BLaER1 (cell line): Measurements from ENCODE around the gene IL13.
A peak's percentile ranks its signal among the peaks of the same experiment; 100 is the strongest.
"Not testable (repeated sequence)": the region's sequence is repeated elsewhere in the genome, so short reads cannot be mapped to it uniquely, and the experiment has no call there.

ENCODE experiments used
- H3K27ac ChIP-seq: shearing (Covaris generic); formaldehyde crosslinking; 2 replicates; pipeline ENCODE4 v1.8.1; 2022
- H3K27me3 ChIP-seq: shearing (Covaris generic); formaldehyde crosslinking; 2 replicates; pipeline ENCODE4 v1.8.1; 2022
- H3K36me3 ChIP-seq: shearing (Covaris generic); formaldehyde crosslinking; 2 replicates; pipeline ENCODE4 v1.8.1; 2022
- H3K4me1 ChIP-seq: shearing (Covaris generic); formaldehyde crosslinking; 2 replicates; pipeline ENCODE4 v1.8.1; 2022
- H3K4me2 ChIP-seq: shearing (Covaris generic); formaldehyde crosslinking; 2 replicates; pipeline ENCODE4 v1.8.1; 2022
- H3K4me3 ChIP-seq: shearing (Covaris generic); formaldehyde crosslinking; 2 replicates; pipeline ENCODE4 v1.8.1; 2022
- H3K9ac ChIP-seq: shearing (Covaris generic); formaldehyde crosslinking; 2 replicates; pipeline ENCODE4 v1.8.1; 2022
- H3K9me3 ChIP-seq: shearing (Covaris generic); formaldehyde crosslinking; 2 replicates; pipeline ENCODE4 v1.8.1; 2022
- H4K20me1 ChIP-seq: shearing (Covaris generic); formaldehyde crosslinking; 2 replicates; pipeline ENCODE4 v1.8.1; 2022
- Cebpa-rat ChIP-seq: shearing (Covaris generic); IDR thresholded peaks from 2 replicates; pipeline ENCODE4 v1.8.1; 2022

The IL13 gene

GRCh38 chr5:132657676-132658380 lies at the start of gene IL13:
Gene IL13, plus strand, starts transcription at chr5:132658173. Its CDS starts 14 bp downstream, at chr5:132658187.
- H3K4me2 ChIP-seq: no peak within 1 kb of the TSS
- peaks cover 15% of the 10 kb centered on the region for H3K9me3 ChIP-seq
- H4K20me1 ChIP-seq: no peaks in the 10 kb centered on the region
- peaks cover 39% of the 10 kb centered on the region for H3K4me1 ChIP-seq
- H3K9ac ChIP-seq: no peak within 1 kb of the TSS
- H3K36me3 ChIP-seq: no peaks in the 10 kb centered on the region
- no peak within 1 kb of the TSS for H3K27ac ChIP-seq
- peaks cover 51% of the 10 kb centered on the region for H3K27me3 ChIP-seq
- no peak within 1 kb of the TSS for H3K4me3 ChIP-seq
- TF ChIP-seq Cebpa-rat: no peak

- Histone ChIP-seq H3K4me1 (no peaks in the 10 kb centered on the region), H3K27me3 (no peaks in the 10 kb centered on the region), H3K4me3 (no peak overlapping the region), H3K36me3 (peaks cover 63% of the 10 kb centered on the region), H3K9ac (no peak overlapping the region), H3K27ac (no peak overlapping the region), H3K4me2 (no peak overlapping the region), H4K20me1 (no peaks in the 10 kb centered on the region), H3K9me3 (no peaks in the 10 kb centered on the region; the same call in 1 of the 2 replicates)
- no peak for TF ChIP-seq Cebpa-rat
Measured at GRCh38 chr5:132611965-132612364, 46.0 kb upstream of the IL13 start.

GRCh38 chr5:132612846-132613245 lies 45.1 kb upstream of the IL13 start:
- peaks cover 60% of the 10 kb centered on the region for H3K36me3 ChIP-seq
- no peak for TF ChIP-seq Cebpa-rat

GRCh38 chr5:132621699-132622098 lies 36.3 kb upstream of the IL13 start:
- H3K4me3 ChIP-seq: no peak overlapping the region
- H4K20me1 ChIP-seq: no peaks in the 10 kb centered on the region
- no peaks in the 10 kb centered on the region for H3K27me3 ChIP-seq
- TF ChIP-seq Cebpa-rat: no peak
- H3K27ac ChIP-seq: no peak overlapping the region
- H3K9ac ChIP-seq: no peak overlapping the region
- no peak overlapping the region for H3K4me2 ChIP-seq
- no peaks in the 10 kb centered on the region for H3K9me3 ChIP-seq
- peaks cover 42% of the 10 kb centered on the region for H3K36me3 ChIP-seq
- H3K4me1 ChIP-seq: no peaks in the 10 kb centered on the region

More at GRCh38 chr5:132612846-132613245, 45.1 kb upstream of the IL13 start:
- H3K4me1 ChIP-seq: no peaks in the 10 kb centered on the region
- no peaks in the 10 kb centered on the region for H3K27me3 ChIP-seq
- H4K20me1 ChIP-seq: no peaks in the 10 kb centered on the region
- no peaks in the 10 kb centered on the region; the same call in 1 of the 2 replicates for H3K9me3 ChIP-seq
- H3K9ac ChIP-seq: no peak overlapping the region
- no peak overlapping the region for H3K4me3 ChIP-seq
- H3K4me2 ChIP-seq: no peak overlapping the region
- H3K27ac ChIP-seq: no peak overlapping the region

- Histone ChIP-seq H3K27me3 (no peaks in the 10 kb centered on the region), H3K4me3 (no peak overlapping the region), H3K36me3 (peaks cover 44% of the 10 kb centered on the region), H3K9me3 (no peaks in the 10 kb centered on the region), H3K4me1 (no peaks in the 10 kb centered on the region), H4K20me1 (no peaks in the 10 kb centered on the region), H3K4me2 (no peak overlapping the region), H3K9ac (no peak overlapping the region), H3K27ac (no peak overlapping the region)
- no peak for TF ChIP-seq Cebpa-rat
Measured at GRCh38 chr5:132622608-132623007, 35.4 kb upstream of the IL13 start.

- Histone ChIP-seq H3K27ac (no peak overlapping the region), H4K20me1 (no peaks in the 10 kb centered on the region), H3K27me3 (no peaks in the 10 kb centered on the region), H3K4me3 (no peak overlapping the region), H3K9ac (no peak overlapping the region), H3K9me3 (no peaks in the 10 kb centered on the region), H3K4me1 (peaks cover 8% of the 10 kb centered on the region), H3K4me2 (no peak overlapping the region), H3K36me3 (peaks cover 48% of the 10 kb centered on the region)
- TF ChIP-seq Cebpa-rat: no peak
Measured at GRCh38 chr5:132627470-132627869, 30.5 kb upstream of the IL13 start.

GRCh38 chr5:132628814-132629213 lies 29.2 kb upstream of the IL13 start:
- Histone ChIP-seq H3K4me1 (peaks cover 8% of the 10 kb centered on the region), H3K9ac (no peak overlapping the region), H3K27ac (no peak overlapping the region), H3K27me3 (no peaks in the 10 kb centered on the region), H4K20me1 (no peaks in the 10 kb centered on the region), H3K36me3 (peaks cover 47% of the 10 kb centered on the region), H3K9me3 (no peaks in the 10 kb centered on the region), H3K4me2 (no peak overlapping the region), H3K4me3 (no peak overlapping the region)
- no peak for TF ChIP-seq Cebpa-rat

GRCh38 chr5:132629230-132629944 lies 28.6 kb upstream of the IL13 start:
- H3K4me3 ChIP-seq: no peak overlapping the region
- H3K27me3 ChIP-seq: no peaks in the 10 kb centered on the region
- H3K9me3 ChIP-seq: no peaks in the 10 kb centered on the region
- H4K20me1 ChIP-seq: no peaks in the 10 kb centered on the region
- H3K4me2 ChIP-seq: 0 out of 2 replicates have a peak overlapping the region, but pooled peaks have one; percentile 9
- H3K36me3 ChIP-seq: peaks cover 46% of the 10 kb centered on the region
- no peak overlapping the region for H3K9ac ChIP-seq
- H3K27ac ChIP-seq: no peak overlapping the region
- TF ChIP-seq Cebpa-rat: no peak
- H3K4me1 ChIP-seq: peaks cover 8% of the 10 kb centered on the region

- not testable (repeated sequence) for H3K27ac ChIP-seq, H3K27me3 ChIP-seq, H3K4me3 ChIP-seq, H3K4me2 ChIP-seq, H3K9me3 ChIP-seq, H4K20me1 ChIP-seq, H3K9ac ChIP-seq
- peaks cover 53% of the 10 kb centered on the region for H3K36me3 ChIP-seq
- peaks cover 18% of the 10 kb centered on the region for H3K4me1 ChIP-seq
Measured at GRCh38 chr5:132633587-132633986, 24.4 kb upstream of the IL13 start.

GRCh38 chr5:132635873-132636272 lies 22.1 kb upstream of the IL13 start:
- H3K4me1 ChIP-seq: peaks cover 33% of the 10 kb centered on the region
- H3K4me3 ChIP-seq: no peak overlapping the region
- H3K4me2 ChIP-seq: no peak overlapping the region
- H3K27me3 ChIP-seq: no peaks in the 10 kb centered on the region
- no peaks in the 10 kb centered on the region for H3K9me3 ChIP-seq
- H4K20me1 ChIP-seq: no peaks in the 10 kb centered on the region
- H3K36me3 ChIP-seq: peaks cover 52% of the 10 kb centered on the region
- TF ChIP-seq Cebpa-rat: no peak
- no peak overlapping the region for H3K27ac ChIP-seq
- H3K9ac ChIP-seq: no peak overlapping the region
